GM18867 (cell line): Measurements from ENCODE around the gene FES.
"Not testable (repeated sequence)": the region's sequence is repeated elsewhere in the genome, so short reads cannot be mapped to it uniquely, and the experiment has no call there.

Experiments
- ATAC-seq: cut with Tn5 transposase; IDR thresholded peaks from one replicate; pipeline ENCODE4 v1.9.1; 2021; ENCODE audit warnings: mild to moderate bottlenecking, moderate library complexity; ENCODE audit not compliant: unreplicated experiment

FES gene

DNA sequence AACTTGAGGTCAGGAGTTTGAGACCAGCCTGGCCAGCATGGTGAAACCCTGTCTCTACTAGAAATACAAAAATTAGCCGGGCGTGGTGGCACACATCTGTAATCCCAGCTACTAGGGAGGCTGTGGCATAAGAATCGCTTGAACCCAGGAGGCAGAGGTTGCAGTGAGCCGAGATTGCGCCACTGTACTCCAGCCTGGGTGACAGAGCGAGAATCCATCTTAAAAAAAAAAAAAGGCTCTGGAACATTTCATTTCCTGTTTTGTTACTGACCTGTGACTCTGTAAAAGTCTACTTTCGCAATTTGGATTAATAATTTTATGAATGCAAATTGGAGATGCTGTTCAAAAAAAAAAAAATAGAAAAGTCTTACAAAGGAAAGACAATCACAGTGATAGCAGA, 43.8 kb downstream of the FES start:
- ATAC-seq: not testable (repeated sequence)

DNA sequence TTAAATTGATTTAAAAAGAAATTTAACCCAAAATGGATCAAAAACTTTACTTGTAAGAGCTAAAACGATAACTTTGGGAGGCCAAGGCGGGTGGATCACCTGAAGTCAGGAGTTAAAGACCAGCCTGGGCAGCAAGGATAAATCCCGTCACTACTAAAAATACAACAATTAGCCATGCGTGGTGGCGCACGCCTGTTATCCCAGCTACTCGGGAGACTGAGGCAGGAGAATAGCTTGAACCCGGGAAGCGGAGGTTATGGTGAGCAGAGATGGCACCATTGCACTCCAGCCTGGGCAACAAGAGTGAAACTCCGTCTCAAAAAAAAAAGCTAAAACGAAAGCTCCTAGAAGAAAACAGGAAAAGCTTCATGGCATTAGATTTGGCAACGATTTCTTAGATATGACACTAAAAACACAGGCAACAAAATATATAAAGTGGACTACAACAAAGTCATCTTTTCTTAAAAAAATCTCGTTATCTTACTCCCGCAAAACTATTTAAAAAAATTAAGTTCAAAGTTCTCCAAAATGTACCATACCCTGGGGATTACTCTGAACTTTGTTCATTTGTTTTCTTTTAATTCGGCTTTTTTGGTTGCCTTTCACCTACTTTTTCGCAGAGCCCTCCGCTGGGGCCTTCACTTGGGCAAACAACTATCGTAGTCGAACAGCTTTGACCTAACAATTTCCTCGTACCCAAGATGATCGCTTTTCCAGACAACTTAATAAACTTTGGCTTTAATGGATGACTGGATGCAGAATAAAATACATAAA, 45.1 kb downstream of the FES start:
- no peak for ATAC-seq

DNA sequence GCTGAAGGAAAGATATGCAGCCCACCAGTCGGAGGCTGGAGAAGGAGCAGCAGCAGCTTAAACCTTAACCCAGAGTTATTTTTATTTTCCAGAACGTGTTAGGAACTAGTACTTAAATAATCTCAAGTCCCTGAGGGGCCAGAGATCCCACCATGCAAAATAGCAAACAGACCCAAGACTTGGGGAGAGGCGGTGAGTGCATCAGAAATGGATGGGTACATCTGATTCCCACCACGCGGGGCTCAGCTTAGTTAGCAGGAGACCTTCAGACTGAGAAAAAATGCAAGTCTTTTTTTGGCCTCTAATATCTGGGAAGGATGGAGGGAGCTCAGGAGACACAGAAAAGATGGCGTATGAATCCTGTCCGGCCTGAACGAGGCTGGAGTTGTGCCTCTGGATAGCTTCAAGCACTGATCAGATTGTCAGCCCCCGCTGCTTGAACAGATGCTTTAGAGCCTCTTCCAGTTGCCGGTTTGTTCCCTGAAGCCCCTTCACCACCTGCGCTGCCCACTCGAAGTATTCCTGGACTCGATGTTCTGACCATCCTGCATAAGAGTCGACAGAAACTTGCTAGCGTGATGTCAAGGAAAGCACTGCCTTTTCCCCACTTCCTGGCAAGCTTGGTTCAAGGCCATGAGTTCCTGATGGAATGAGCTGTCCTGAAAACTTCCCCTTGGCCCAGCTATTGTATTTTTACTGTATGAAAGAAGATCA, 46.7 kb downstream of the FES start:
- ATAC-seq: no peak

DNA sequence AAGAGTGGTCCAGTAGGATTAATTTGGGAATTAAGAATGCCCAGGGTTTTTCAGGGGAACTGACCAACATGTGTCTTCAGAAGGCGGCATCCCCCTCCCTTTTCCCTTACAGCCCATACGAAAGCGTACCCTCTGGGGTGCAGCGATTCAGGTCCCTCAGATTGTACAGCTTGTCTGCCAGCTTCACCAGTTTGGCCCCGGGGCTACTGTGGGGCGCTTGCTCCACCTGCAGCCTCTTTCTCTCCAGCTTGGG, 47.2 kb downstream of the FES start:
- no peak for ATAC-seq

DNA sequence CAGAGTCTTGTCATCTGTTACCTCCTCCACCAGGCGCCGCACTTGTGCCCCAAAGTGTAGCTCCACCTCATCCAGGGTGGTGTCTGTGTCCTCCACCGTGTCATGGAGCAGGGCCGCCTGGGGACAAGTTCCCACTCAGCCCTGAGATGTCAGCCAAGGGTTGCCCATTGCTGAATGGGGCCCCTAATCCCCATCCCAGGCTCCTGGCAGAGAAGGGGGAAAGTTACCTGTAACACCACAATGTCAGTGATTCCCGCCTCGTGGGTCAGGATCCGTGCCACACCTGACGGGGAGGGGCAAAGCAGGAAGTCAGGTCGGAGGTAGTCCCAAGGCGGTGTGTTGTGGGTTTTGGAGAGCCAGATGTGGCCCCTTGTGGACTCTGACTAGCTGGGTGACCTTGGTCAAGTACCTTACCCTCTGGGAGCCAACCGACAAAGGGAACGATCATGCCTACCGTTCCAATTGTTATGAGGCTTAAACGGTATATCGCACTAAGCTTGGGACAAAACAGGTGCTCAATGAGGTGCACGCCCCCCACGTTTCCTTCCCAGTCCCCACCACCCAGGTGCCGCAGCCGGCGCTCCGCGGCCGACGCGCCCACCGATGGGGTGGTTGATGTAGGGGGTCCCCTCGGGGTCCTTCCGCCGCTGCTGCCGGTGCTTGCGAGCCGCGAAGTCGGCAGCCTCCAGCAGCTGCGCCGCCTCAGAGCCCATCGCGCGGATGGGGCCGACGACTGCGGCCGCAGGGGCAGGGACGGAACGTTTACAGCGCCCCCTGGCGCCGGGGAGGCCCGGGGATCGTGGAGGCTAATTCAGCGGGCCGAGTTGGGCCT, 47.7 kb downstream of the FES start, which contains the start of gene HDDC3:
Gene HDDC3, minus strand, starts transcription at position 722 of the 832 bp plus-strand sequence. Its CDS starts 9 bp downstream, at position 713.
- peak; percentile 47 for ATAC-seq

DNA sequence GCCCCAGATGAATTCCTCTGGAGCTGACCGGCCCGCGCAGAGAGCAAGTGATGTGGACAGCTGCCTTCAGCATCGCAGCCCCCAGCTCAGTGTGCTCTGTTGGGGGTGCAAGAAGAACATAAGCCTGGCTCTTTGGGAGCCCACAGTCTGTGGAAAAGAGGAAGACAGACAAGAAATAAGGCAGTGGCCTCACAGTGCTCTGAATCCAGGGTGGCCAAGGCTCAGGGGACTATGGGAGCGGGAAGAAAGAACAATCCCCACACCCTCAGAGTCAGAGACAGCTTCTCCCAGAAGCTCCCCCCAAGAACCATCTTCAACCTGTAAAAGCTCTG, 48.3 kb downstream of the FES start:
- ATAC-seq: no peak

DNA sequence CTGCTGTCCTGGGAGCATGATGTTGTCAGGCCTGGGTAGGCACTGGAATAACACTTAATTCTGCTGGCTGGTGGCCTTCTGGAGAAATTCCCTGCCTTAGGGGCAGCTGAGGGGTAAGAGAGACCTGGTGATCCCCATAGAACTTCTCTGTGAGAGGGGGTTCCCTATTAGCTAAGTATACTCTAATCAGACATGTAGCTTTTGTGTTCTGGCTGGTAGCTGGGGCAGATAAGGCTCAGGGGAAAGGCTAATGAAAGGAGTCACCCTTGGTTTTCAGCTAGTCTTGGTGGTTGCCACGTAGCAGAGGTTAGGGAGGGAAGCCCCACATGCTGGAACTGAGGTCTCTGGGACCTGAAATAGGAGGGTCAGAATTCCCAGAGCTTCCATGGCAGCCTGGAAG, 49.0 kb downstream of the FES start:
- ATAC-seq: no peak

DNA sequence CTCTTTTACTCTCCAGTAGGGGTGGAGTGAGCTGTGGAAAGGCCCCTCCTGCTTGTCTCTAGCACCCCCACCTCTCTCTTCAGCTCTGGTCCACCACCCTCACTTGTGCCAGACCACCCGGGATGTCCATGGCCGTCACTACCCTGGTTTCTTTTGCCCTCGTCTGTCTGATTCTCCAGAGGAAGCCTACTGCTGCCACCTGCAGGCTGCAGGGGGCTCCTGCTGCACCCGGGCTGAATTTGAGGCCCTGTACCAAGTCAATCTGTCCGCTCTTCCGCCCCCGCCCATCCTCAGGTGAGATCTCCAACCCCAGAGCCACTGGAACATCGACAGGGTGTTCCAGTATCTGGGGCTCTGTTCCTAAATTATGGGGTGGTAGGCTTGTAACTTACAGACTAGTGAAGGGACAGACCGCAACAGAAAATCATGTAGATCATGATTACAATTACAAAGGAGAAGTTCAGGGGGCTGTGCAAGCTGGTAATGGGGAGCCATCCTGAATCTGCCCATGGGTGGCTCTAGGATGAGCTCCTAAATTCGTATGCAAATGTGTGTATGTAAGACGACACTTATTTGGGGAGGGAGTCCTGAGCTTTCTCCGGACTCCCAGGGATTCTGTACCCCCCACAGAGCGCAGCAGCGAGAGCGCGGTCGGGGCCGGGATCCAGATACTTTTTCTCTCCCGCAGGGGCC, 50.1 kb downstream of the FES start:
- peak; percentile 28 for ATAC-seq

DNA sequence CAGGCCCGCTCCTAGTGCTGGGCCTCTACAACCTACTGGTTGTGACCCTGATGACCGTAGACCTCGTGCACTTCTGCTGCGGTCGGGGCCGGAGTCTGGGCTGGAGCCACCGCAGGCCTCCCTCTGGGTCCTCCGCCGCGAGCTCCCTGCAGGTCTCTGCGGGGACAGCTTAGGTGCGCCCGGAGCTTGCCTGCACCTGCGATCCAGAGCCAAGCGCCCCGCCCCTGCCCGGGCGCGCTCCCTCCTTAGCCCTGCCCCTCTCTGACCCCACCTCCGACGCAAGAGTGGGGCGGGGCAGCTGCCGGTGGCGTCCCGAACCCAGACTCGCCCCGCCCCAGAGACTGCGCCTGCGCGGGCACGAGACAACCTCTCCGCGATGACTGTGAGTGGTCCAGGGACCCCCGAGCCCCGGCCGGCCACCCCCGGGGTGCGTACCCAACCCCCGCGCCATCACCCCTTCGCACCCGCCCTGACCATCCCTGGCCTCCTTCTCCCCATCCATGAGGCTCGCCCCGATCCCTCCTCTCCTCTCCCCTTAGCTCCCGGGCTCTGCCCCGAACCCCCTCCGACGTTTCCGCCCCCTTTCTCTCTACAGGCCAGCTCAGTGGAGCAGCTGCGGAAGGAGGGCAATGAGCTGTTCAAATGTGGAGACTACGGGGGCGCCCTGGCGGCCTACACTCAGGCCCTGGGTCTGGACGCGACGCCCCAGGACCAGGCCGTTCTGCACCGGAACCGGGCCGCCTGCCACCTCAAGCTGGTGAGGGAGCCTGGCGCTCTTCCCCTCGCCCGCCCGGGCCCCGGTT, 50.8 kb downstream of the FES start, which contains the start of gene UNC45A:
Gene UNC45A, plus strand, starts transcription at position 337 of the 803 bp plus-strand sequence. Its CDS starts 40 bp downstream, at position 377.
- ATAC-seq: peak; percentile 61

DNA sequence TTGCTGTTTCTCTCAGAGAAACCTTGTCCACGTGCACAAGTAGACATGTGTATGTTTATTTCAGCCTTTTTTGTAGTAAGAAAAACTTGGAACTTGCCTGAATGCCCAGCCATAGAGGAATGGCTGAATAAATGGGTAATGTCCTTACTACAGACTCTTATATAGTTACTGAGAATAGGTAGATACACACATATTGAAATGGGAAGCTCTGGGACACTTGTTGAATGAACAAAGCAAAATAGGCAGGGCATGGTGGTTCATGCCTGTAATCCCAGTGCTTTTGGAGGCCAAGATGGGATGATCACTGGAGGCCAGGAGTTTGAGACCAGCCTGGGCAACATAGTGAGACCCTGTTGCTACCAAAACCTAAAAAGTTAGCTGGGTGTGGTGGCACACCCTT, 52.5 kb downstream of the FES start:
- ATAC-seq: no peak

DNA sequence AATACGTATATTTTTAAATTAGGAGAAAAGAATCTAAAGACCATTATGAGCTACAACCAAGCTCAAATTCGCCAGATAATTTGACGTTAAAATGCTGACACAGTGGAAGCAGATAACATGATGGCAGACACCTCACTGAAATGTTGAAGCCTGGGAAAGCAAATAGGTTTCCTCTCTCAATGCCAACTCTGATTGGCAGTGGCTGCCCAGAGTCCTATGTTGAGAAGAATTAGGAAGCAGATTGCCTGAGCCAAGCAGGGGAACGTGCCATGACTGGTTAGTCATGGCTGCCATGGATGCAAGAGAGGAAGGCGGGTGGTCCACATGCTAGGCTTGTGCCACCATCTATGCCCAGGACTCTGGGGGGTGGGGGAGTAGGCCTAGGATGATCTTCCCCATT, 54.0 kb downstream of the FES start:
- no peak for ATAC-seq

DNA sequence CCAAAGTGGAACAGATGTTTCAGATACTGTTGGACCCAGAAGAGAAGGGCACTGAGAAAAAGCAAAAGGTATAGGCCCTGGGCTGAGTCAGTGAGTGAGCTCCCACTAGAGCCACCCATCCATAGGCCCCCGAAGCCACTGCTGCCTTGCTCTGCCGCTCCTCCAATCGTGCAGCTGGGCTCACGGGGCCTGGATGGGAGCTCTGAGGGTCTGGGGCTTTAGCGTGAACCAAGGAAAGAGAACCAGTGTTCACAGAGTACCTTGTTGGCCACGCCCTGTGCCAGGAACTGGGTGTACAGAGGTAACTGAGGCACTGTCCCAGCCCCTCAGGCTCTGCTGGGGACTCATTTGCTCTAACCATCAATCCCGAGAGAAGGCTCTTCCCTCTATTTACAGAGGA, 55.5 kb downstream of the FES start:
- ATAC-seq: no peak

DNA sequence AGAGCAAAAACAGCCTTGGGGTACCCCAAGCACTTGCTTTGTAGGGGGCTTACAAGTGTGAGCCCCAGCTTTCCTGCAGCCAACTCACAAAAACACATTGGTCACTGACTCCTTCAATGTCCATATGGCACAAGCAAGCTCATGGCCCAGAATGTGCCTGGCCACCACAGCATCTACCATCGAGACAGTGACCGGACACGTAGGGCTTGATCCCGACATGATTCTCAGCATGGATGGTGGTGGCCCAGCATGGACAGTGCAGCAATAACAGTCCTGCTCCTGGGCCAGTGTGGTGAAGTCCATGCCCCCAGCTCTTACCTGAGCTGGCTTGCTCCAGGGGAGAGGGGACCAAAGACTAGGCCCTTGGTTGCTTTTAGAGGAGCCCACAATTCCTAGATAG, 56.7 kb downstream of the FES start:
- ATAC-seq: no peak

DNA sequence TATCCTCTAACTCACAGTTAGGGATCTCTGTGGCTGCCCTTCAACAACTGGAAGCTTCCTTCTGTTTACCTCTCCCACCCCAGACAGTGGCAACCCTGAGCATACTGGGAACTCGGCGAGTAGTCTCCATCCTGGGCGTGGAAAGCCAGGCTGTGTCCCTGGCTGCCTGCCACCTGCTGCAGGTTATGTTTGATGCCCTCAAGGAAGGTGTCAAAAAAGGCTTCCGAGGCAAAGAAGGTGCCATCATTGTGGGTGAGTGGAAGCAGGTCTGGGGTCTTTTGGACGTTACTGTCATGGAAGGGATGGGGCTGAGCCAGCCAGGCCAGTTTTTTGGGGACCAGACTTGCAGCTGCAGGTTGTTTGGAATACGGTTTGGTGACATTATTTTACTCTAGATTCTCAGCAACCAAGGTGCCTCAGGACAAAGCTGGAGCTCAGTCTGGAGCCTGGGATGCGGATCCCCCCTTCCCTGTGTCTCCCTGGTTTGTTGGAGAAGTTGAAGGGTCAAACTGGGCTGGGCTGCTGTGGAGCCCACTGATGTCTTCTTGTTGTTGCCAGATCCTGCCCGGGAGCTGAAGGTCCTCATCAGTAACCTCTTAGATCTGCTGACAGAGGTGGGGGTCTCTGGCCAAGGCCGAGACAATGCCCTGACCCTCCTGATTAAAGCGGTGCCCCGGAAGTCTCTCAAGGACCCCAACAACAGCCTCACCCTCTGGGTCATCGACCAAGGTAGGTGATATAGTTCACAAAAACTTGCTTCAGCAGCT, 58.2 kb downstream of the FES start:
- ATAC-seq: no peak

DNA sequence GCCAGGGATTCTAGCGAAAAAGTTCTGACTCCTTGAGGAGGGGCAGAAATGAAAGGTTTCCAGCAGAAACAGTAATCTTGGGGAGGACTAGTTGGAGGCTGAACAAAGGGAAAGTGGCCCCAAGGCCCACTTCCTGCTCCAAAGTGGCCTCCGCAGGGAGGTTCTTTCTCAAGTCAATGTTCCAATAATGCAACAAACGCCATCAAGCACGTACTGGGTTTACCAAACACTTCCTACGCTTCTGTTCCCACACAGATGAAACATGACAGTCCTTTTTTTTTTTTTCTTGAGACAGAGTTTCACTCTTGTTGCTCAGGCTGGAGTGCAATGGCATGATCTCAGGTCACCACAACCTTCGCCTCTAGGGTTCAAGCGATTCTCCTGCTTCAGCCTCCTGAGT, 60.8 kb downstream of the FES start:
- no peak for ATAC-seq
